H1 (cell line): ENCODE data around the gene SOST. TPM values are rescaled to one million over a fixed set of nuclear protein-coding genes. Genes with fewer than 3 reads are reported as not detected.

ENCODE experiments used
- CHD1 ChIP-seq: IDR thresholded peaks from 2 replicates; pipeline ENCODE4 v1.6.1; 2012; ENCODE audit warnings: low read depth, low read length, improper control_type of control experiment
- CREB1 ChIP-seq: IDR thresholded peaks from 2 replicates; pipeline ENCODE4 v1.6.1; 2012; ENCODE audit warnings: inconsistent platforms
- EGR1 ChIP-seq: IDR thresholded peaks from 2 replicates; pipeline ENCODE4 v1.6.1; 2011; ENCODE audit warnings: low read depth, low read length, borderline replicate concordance
- GTF2F1 ChIP-seq: IDR thresholded peaks from 2 replicates; pipeline ENCODE4 v1.6.1; 2012; ENCODE audit warnings: low read depth, low read length, improper control_type of control experiment, borderline replicate concordance
- RAD21 ChIP-seq, 2 experiments: IDR thresholded peaks in 1 of 2; conservative IDR thresholded peaks in 1 of 2; 2 replicates each; pipeline ENCODE4 v1.6.1; 2011; ENCODE audit warnings: low read depth in 2 of 2, low read length in 2 of 2, improper control_type of control experiment in 1 of 2, inconsistent platforms in 1 of 2, mild to moderate bottlenecking in 1 of 2, moderate library complexity in 1 of 2
- polyA plus RNA-seq, 7 experiments: library from polyadenylated mRNA; depleted of rRNA in 3 of 7; stranded (reverse) in 5 of 7; unstranded in 2 of 7; fragments of >200 nt in 5 of 7; fragments of 200-250 nt in 2 of 7; gene quantifications; 1 replicate in 5 of 7; 2 replicates in 1 of 7; 4 replicates in 1 of 7; pipeline versions ENCODE4 v1.2.1 to v1.2.3, GENCODE V29; 2011 to 2013; ENCODE audit warnings: missing spikeins in 2 of 7, mixed read lengths in 2 of 7
- total RNA-seq: library from RNA; stranded (reverse); fragmentation: NEBNext Ultra II Directional; extraction: Animal tissue kit (Norgen Biotek cat#: 25700); gene quantifications from 2 replicates; pipeline ENCODE4 v1.2.1, GENCODE V29; 2021

The SOST gene
- total and polyA plus RNA-seq, 2 of the 8 experiments (the other 6 are each of a cell fraction or from before 2014, with no cell fraction given): 0.08 TPM; not detected in 1

GRCh38 chr17:43713494-43714162, 45.0 kb downstream of the SOST start (continued):
- TF ChIP-seq EGR1 (no peak), CHD1 (no peak), CREB1 (no peak), RAD21 (IDR thresholded peaks at IDR 0.05 in 1 of 2, conservative IDR thresholded peaks at IDR 0.05 in 1 of 2; ENCODE audit: low read depth in 2 of 2, low read length in 2 of 2) (no peak), GTF2F1 (no peak)
